ENCODE measurements around the gene PRKAG3.

- TF ChIP-seq CTCF (IDR thresholded peaks at IDR 0.05) (no peak), POLR2A (IDR thresholded peaks at IDR 0.05) (no peak)
These were observed 46.5 kb downstream of the PRKAG3 start for GRCh38 chr2:218785103-218785502.

Measured in esophagus squamous epithelium (tissue), 4 donors.